NB4 (cell line): ENCODE measurements around the gene MLC1.
"Not testable (repeated sequence)": the region's sequence is repeated elsewhere in the genome, so short reads cannot be mapped to it uniquely, and the experiment has no call there.

Experiments
- DNase-seq: peaks from one replicate; pipeline ENCODE4 v3.0.0; 2010; ENCODE audit warnings: low read depth
- H3K4me3 ChIP-seq: one replicate; pipeline ENCODE4 v1.5.1; 2011; ENCODE audit warnings: mild to moderate bottlenecking, low read depth, low read length, moderate library complexity
- MYC ChIP-seq: IDR thresholded peaks from 2 replicates; pipeline ENCODE4 v1.6.1; 2011; ENCODE audit warnings: low read depth, low read length
- POLR2A ChIP-seq: IDR thresholded peaks from 2 replicates; pipeline ENCODE4 v1.6.1; 2011; ENCODE audit warnings: mild to moderate bottlenecking; ENCODE audit not compliant: insufficient read length; ENCODE audit errors: extremely low read depth
- TF ChIP-seq, protein P1 (sequence below): IDR thresholded peaks from 2 replicates; pipeline ENCODE4 v1.6.1; 2011; ENCODE audit warnings: low read depth, low read length
- TF ChIP-seq, protein P2 (sequence below): IDR thresholded peaks from one replicate; pipeline ENCODE4 v1.5.1; 2012; ENCODE audit warnings: low read depth, low read length

MLC1 gene

GRCh38 chr22:50088096-50088495 is 2.9 kb upstream of the MLC1 start:
- no peak overlapping the region for H3K4me3 ChIP-seq
- TF ChIP-seq MYC (no peak), POLR2A (no peak)
- TF ChIP-seq, protein P1, sequence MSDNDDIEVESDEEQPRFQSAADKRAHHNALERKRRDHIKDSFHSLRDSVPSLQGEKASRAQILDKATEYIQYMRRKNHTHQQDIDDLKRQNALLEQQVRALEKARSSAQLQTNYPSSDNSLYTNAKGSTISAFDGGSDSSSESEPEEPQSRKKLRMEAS: no peak
- TF ChIP-seq, protein P2, sequence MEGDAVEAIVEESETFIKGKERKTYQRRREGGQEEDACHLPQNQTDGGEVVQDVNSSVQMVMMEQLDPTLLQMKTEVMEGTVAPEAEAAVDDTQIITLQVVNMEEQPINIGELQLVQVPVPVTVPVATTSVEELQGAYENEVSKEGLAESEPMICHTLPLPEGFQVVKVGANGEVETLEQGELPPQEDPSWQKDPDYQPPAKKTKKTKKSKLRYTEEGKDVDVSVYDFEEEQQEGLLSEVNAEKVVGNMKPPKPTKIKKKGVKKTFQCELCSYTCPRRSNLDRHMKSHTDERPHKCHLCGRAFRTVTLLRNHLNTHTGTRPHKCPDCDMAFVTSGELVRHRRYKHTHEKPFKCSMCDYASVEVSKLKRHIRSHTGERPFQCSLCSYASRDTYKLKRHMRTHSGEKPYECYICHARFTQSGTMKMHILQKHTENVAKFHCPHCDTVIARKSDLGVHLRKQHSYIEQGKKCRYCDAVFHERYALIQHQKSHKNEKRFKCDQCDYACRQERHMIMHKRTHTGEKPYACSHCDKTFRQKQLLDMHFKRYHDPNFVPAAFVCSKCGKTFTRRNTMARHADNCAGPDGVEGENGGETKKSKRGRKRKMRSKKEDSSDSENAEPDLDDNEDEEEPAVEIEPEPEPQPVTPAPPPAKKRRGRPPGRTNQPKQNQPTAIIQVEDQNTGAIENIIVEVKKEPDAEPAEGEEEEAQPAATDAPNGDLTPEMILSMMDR: no peak
- no peak for DNase-seq

GRCh38 chr22:50087646-50088045 is 2.4 kb upstream of the MLC1 start:
- TF ChIP-seq MYC (no peak), POLR2A (no peak)
- TF ChIP-seq, protein P1: no peak
- TF ChIP-seq, protein P2: no peak
- no peak overlapping the region for H3K4me3 ChIP-seq
- no peak for DNase-seq

- not testable (repeated sequence) for DNase-seq, H3K4me3 ChIP-seq
These were observed 1.7 kb upstream of the MLC1 start for GRCh38 chr22:50086975-50087374.

- H3K4me3 ChIP-seq: no peak overlapping the region
- DNase-seq: no peak
- TF ChIP-seq, protein P2: no peak
- TF ChIP-seq, protein P1: no peak
These were observed 1.3 kb upstream of the MLC1 start for GRCh38 chr22:50086526-50086925.

DNA sequence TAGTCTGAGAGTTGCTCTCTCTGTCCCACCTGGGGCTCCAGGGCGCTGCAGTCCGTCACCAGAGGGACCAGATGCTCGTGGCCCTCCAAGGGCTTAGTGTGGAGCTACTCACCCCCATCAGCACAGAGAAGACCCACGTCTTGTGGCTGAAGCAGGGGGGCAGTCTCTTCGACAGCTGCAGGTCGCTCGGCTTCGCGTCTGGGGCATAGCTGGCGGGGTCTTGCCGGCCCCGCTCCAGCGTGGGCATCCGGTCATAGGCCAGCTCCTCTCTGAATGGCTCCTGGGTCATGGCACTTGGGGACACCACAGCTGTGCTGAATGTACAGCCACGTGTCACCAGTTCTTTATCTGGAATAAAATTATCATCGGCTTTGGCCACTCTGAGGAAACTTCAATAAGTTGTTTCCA is 608 bp downstream of the MLC1 start:
- no peak for TF ChIP-seq MYC
- TF ChIP-seq, protein P2: no peak
- TF ChIP-seq, protein P1: no peak
- TF ChIP-seq POLR2A: no peak
- H3K4me3 ChIP-seq: no peak overlapping the region
- peak; percentile 64 for DNase-seq

GRCh38 chr22:50084080-50084477 is 1.1 kb downstream of the MLC1 start:
- peak; percentile 35 for DNase-seq
- TF ChIP-seq, protein P1: no peak
- TF ChIP-seq, protein P2: no peak
- no peak for TF ChIP-seq POLR2A
- TF ChIP-seq MYC: no peak

More at GRCh38 chr22:50084080-50084477, 1.1 kb downstream of the MLC1 start:
- no peak overlapping the region for H3K4me3 ChIP-seq
